Sciatic nerve (tissue), 2 donors: Measurements from ENCODE around the gene ABCG2. TPM values are rescaled to one million over a fixed set of nuclear protein-coding genes. Genes with fewer than 3 reads are reported as not detected.

Experiments
- ATAC-seq: fragments of 200-7000 bp; cut with Tn5 transposase; one replicate; pipeline ENCODE4 v1.9.1; 2020; ENCODE audit warnings: mild to moderate bottlenecking, moderate library complexity
- DNase-seq: peaks from one replicate; pipeline ENCODE4 v3.0.0-alpha.2; 2020; ENCODE audit warnings: low spot score
- intact Hi-C: fragments of 100-400 bp; cut with DNase I; formaldehyde crosslinking; loops from one replicate; pipeline ENCODE4 v1.14.2; 2022
- total RNA-seq: library from RNA; stranded (reverse); fragmentation: NEBNext Ultra II Directional; extraction: Animal tissue kit (Norgen Biotek cat#: 25700); gene quantifications from one replicate; pipeline ENCODE4 v1.2.1, GENCODE V29; 2021
- donor health status: DM: no; HTN: no; CAD: no.
- donor health status: DM: no; HTN: no; CAD: no.

Gene ABCG2
- total RNA-seq, 1 donor from 2014 or later, result 3.6 TPM

DNA sequence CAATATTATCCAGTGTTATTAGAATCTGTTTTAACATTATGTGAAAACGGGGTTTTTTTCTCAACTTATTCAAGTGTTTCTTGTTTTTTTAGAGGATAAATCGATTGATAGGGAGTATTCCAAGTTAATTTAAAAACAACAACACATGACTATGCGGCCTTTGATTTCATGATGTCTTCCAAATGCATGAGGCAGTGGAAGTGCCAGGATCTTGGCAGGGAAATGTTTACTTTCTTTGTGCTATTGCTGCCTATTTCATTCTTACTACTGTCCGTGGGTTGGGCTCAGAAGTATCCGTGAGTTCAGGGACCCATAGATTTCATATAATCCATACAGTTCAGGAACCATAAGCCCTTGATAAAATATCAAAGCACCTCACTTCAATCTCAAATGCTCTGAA lies 64.6 kb downstream of the ABCG2 start:
- DNase-seq (no peak), ATAC-seq (no peak)
- intact Hi-C loops, result no loop called here

DNA sequence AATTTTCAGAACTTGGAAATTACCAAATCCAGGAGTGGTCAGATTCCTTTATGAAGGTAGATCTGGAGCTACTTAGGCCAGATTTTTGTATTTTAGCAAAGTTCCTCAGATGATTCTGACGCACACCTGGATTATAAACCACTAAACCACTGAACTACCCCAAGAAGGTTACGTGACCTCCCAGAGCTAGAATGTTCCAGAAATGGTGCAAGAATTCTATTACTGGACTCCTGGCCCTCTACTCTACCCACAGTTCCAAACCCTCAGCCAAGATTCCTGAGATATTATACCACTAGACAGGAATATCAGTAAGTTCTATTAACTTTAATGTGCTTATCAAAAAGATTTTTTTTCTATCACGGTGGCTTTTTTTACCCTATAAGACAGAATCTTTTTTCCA lies 67.1 kb downstream of the ABCG2 start:
- ATAC-seq, result peak; percentile 76
- intact Hi-C loops, result no loop called here
- DNase-seq, result no peak

DNA sequence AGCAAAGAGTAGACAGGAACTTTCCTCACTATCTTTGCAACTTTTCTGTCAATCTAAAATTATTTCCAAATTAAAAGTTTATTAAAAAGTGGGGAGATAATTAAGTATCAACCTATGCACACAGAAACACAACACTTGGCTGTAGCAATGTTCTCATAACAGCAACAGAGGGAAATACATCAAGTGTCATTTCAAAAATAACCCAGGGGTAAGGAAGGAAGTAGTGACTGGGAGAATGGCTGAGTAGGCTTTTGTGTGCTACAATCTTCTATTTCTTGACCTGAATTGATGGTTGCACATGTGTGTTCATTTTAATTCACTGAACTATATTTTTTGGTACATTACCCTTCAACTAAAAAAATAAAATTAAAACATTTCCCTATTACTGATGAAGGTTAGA lies 67.5 kb downstream of the ABCG2 start:
- ATAC-seq (no peak), DNase-seq (no peak)
- intact Hi-C loops, result no loop called here

DNA sequence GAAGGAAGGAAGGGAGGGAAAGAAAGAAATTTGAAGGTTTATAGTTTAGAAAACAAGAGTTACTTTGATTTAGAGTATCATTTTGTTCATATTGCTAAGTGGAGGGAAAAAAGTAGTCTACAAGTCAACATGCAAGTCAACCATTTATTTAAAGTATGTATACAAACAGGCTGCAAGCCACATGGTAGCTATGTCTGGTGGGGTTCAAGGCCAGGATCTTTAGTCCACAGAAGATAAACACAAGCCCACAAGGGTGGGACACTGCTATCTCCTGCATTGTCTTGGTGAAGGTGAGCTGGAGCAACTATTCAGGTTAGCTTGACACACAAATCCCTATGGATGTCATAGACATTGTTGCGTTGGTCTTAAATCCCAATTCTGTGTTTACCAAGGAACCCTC lies 71.4 kb downstream of the ABCG2 start:
- DNase-seq (no peak), ATAC-seq (no peak)
- intact Hi-C loops, result no loop called here

DNA sequence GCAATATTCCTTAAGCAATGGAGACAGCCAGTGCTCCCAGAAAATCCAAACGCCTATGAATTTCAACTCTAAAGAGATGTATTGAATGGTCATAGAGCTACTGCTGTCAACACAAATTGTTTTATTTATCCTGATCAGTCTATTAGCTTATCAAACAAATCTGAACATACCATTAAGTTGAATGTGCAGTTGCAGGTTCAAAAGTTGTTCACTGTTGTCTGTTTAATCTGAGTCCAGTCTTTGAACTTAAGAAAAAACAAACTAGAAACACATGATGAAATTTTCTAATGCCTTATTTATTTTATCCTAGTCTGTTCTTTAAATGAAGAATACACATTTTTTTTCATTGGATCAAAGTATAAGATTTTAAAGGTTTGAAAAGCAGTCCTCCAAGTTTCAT lies 77.8 kb downstream of the ABCG2 start:
- DNase-seq (no peak), ATAC-seq (no peak)
- intact Hi-C loops, result no loop called here

DNA sequence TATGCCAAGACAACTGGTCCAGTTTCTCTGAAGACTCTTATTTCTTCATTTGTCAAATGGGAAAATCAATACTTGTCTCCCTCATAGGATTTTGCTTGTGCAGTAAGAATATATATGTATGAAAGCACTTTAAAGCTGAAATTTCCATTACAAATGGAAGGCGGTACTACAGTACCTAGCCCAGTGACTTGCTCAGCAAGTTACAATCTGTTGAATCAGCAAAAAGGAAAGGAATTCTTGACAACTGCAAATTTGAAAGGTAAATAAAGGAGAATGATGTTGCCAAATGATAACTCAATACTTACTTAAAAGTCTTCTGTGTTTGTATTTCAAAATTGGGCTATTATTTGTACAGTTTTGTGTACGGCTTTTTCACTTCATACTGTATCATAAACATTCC lies 79.9 kb downstream of the ABCG2 start:
- ATAC-seq (peak; percentile 33), DNase-seq (no peak)
- intact Hi-C loops, result no loop called here

DNA sequence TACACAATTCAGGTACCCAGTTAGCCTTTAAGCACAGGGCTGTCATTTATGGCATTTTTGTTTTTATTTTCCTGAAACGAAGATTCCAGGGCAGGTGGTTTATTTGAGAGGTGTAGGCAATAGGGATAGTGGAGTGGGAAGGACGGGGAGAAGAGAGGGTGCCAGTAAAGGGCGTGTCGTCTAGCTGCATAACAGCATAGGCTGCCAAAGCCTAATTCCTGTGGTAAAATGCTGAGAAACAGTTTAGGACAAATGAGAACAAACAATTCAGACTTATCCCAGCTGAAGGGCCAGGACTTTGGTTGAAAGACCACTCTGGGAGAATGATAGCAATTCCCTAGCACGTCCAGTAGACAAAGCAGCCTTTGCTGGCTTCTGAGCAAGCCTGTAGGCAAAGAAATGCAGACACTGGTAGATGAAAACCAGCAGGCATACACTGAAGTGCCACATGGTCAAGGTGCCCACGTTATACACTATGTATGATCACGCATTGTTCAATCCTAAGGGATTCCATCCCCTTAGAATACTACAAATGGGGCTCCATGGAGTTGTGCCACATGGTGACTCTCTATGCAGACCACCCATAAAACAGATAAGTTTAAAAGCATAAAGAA lies 80.4 kb downstream of the ABCG2 start:
- intact Hi-C loops, result no loop called here
- ATAC-seq (peak; percentile 92), DNase-seq (no peak)

DNA sequence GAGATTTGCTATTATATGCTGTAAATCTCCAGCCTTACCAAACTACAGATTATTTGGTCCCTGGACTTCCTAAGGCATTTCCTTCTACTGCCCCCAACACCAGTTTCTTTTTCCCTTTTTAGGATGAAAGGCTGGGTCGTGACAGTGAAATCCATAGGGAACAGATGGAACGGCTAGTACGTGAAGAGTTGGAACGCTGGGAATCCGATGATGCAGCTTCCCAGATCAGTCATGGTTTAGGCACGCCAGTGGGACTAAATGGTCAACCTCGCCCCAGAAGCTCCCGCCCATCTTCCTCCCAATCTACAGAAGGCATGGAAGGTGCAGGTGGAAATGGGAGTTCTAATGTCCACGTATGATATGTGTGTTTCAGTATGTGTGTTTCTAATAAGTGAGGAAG lies 83.1 kb downstream of the ABCG2 start:
- ATAC-seq, result no peak
- intact Hi-C loops, result no loop called here
- DNase-seq, result no peak

DNA sequence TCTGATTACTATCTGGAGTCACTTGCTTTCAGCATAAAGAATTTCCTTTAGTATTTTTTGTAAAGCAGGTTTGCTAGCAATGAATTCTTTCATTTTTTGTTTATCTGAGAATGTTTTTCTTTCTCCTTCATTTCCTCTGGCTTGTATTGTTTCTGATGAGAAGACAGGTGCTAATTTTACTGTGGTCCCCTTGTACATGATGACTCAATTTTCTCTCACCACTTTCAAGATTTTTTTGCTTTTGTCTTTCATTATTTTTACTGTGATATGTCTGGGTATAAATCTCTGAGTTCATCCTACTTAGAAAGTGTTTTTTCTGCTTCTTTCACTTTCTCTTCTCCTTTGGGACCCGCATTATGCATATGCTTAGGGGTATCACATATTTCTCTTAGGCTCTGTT lies 88.4 kb downstream of the ABCG2 start:
- ATAC-seq, result no peak

DNA sequence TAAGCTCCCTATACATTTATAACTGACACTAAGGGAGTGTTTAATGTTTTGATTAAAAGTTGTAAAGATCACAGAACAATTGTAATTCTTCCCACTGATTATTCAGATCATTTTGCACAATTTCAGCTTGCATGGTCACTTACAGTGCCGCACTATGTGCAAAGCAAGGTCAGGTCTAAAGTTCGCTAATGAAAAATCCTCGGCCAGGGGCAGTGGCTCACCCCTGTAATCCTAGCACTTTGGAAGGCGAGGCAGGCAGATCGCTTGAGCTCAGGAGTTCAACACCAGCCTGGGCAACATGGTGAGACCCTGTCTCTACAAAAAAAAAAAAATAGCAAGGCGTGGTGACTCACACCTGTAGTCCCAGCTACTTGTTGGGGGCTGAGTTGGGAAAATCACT lies 94.0 kb downstream of the ABCG2 start:
- intact Hi-C loops, result no loop called here
- ATAC-seq, result no peak

More for the DNA sequence above, 88.4 kb downstream of the ABCG2 start:
- DNase-seq, result no peak
- intact Hi-C loops, result no loop called here

DNA sequence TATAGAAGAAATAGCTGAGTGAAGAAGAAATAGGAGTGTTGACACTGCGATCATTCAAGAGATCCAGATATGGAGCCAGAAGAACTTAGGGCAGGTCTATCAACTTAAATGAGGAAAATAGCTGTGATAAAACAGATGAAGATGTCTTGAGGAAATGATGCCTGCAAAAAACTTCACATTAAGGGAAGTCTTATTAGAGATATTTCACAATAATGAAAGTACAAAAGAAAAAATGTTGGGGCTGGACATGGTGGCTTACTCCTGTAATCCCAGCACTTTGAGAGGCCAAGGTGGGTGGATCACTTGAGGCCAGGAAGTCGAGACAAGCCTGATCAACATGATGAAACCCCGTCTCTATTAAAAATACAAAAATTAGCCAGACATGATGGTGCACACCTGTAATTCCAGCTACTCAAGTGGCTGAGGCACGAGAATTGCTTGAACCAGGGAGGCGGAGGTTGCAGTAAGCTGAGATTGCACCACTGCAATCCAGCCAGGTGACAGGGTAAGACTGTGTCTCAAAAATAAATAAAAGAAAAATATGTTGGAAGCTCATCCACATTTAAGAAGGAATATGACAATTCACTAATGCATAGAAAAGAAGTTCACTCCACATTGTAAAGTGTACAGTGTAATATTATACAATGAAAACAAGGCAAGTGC lies 94.7 kb downstream of the ABCG2 start:
- intact Hi-C loops, result no loop called here
- no peak for ATAC-seq
- no peak for DNase-seq

More for the DNA sequence above, 94.0 kb downstream of the ABCG2 start:
- no peak for DNase-seq

DNA sequence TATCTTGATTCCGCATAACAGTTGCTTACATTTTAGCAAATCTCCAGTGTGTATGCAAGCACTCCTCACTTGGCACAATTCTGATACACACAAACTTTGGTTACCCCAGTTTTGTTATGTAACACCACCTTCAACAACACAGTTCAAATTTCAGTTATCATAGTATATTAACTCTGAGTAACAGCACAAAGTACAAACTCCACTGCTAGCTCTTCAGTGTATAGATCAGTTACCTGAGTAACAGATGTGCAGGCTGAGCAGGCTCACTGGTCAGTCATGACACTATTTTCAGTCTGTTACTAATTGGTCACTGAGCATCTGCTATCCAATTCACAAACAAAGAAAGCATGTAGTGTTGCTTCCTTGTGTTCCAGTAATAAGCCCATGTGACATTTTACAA lies 95.6 kb downstream of the ABCG2 start:
- ATAC-seq, result no peak
- DNase-seq, result no peak
- intact Hi-C loops, result no loop called here

DNA sequence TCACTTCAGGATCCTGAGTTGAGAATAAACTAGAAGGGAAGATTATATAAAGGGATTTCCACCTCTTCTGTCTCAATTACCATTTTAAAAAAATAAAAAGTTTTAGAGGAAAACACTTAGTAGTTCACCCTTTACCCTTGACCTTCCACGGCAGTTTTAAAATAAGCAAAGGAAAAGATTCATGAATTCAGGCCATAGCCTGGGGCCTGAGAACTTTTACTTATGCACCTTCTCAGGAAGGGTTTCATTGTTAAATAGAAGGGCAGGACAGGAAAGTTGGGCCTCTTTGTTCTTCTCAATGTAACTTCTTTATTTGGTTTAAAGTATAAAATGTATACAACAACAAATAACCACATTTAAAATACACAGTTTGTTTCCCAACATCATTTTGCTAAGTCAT lies 96.1 kb downstream of the ABCG2 start:
- intact Hi-C loops, result no loop called here
- no peak for DNase-seq
- no peak for ATAC-seq

DNA sequence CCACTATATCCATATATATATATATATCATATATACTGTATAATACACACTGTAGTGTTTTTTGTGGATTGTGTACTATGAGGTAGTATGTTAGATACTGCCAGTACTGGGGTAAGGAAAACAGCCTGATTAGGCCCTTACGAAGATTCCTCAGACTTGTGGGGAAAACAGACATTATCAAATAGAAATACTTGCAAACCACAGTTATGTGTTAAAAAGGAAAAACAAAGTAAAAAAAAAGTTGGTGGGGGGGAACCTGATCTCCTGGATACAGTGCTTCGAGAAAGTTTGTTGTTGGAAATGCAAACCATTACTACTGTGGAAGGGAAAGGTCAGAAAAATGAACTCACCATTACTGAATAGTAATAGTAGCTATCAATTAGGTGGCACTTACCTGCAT lies 98.0 kb downstream of the ABCG2 start:
- intact Hi-C loops, result no loop called here
- ATAC-seq (no peak), DNase-seq (no peak)

DNA sequence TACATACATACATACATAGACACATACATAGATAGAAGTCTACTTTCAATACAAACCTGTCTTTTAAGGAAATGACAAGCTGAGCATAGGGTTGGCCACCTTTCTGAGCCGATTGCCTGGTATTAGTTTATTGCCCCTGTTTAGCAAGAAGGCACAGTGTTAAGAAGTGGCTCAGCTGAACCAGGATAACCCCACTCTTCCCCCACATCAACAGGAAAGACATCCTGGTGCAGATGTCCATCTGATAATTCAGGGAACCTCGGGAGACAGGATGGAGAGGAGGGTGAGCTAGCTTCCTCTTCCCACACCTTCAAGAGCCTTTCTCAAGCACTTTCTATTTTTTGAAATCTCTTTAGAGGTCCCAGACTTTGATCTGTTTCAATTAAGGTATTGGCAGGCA lies 98.7 kb downstream of the ABCG2 start:
- DNase-seq, result no peak
- ATAC-seq, result no peak
- intact Hi-C loops, result no loop called here

DNA sequence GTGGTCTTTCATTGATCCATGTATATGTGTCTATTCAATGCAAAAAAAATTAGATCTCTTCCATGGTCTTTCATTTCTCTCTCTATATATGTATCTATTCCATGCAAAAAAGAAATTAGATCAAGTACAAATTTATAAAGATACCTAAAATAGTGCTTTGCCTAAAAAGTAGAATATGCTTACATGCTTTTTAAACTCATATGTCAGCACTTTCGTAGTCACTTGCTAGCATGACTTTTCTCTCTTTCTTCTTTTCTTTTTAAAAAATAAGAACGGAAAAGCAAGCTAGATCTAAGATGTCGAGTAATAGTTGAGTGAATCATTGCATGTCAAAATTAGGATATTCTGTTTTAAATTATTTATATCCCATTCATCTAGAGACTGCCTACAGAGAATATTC lies 100.1 kb downstream of the ABCG2 start:
- intact Hi-C loops, result no loop called here
- no peak for ATAC-seq
- DNase-seq, result no peak

DNA sequence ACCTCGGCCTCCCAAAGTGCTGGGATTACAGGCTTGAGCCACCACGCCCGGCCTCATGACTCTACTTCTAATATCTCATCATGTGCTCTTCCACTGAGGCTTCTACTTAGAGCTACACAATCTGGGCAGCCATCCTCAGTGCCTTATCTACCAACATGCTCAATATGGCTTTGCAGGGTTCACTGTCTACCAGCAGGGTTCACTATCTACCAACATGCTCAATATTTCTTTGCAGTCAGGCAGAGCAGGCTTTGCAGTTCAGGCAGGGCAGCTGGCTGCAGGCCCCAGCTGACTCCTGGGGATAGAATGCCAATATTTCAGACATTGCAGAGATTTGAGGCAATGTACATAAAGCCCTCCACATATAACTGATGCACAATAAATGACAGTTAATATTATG lies 103.5 kb downstream of the ABCG2 start:
- ATAC-seq, result peak; percentile 76
- DNase-seq, result no peak
- intact Hi-C loops, result no loop called here

DNA sequence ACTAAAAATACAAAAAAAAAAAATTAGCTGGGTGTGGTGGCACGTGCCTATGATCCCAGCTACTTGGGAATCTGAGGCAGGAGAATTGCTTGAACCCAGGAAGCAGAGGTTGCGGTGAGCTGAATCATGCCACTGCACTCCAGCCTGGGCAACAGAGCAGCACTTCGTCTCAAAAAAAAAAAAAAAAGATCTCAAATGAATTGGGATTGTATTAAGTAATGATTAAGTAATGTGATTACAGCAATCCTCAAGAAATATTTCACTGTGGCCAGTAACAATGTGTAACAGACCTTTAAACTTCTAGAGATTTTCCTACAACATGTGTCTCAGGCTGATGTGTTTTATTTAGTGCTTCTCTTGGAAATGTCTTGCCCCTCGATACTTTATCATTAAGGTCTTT lies 104.2 kb downstream of the ABCG2 start:
- ATAC-seq (peak; percentile 53), DNase-seq (no peak)
- intact Hi-C loops, result no loop called here

DNA sequence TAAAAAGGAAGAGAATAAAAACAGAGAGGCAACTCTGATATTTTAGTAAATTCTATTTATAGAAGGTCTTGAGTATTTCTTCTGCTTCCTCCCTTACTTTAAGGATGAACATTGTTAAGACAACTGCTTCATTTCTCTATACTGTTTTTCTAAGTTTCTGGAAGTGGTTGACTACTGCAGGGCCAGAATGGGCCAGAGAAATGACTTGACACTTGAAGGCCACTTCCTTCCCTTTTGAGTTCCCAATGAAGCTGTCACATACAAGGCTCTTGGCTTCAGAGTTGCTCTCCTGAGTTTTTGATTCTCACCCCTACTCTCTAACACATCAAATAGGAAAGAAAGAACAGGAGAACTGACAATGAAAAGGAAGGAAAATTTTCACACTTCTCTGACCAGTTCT lies 113.4 kb downstream of the ABCG2 start:
- DNase-seq, result no peak
- intact Hi-C loops, result loop anchor here (5.0 kb wide), 1 partner anchor 67 kb away; no protein-coding TSS in a partner anchor
- no peak for ATAC-seq

DNA sequence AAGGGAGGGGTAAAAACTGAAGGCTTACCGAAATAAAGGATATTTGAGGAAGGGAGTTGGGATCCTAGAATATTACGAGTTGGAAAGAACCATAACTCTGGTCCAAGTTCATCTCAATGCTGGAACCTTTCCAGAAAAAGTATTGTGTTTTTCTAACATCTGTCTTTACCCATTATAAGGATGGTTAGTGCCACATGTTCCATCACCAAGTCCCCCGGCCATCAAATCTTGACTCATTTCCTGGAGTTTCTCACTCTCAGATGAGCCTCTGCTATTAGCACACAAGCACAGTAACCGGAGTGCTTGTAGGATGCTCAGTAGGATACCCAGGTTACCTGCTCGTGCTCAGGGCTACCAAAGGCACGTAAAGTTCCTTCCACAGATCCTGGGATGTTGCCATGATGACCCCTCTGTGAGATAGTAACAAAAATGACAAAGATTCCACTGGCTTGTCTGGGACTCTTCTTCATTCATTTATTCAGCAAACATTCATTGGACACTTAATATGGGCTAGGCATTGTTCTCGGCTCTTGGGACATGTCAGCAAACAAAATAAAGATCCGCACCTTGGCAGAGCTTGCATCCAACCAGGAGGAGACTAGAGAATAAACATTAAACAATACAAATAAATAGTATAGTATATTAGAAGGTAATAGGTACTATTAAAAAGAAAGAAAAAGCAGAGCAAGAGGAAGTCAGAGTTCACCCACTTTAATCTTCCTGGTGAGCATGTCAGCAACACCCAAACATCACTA lies 114.7 kb downstream of the ABCG2 start:
- ATAC-seq (no peak), DNase-seq (no peak)
- intact Hi-C loops, result no loop called here
